Measurements from ENCODE around the gene HDGFL3.

- TF ChIP-seq CTCF (IDR thresholded peaks at IDR 0.05) (no peak), POLR2AphosphoS5 (IDR thresholded peaks at IDR 0.05) (no peak)
Measured at GRCh38 chr15:83158393-83158792, 49.2 kb downstream of the HDGFL3 start.

Data from breast epithelium (tissue), 3 donors.